GM12865 (cell line): ENCODE measurements around the gene PLA2G4D.
"Not testable (repeated sequence)": the region's sequence is repeated elsewhere in the genome, so short reads cannot be mapped to it uniquely, and the experiment has no call there.

Source experiments
- DNase-seq: peaks from one replicate; pipeline ENCODE4 v3.0.0; 2010; ENCODE audit warnings: low read depth
- H3K4me3 ChIP-seq: 2 replicates; pipeline ENCODE4 v1.5.1; 2011; ENCODE audit warnings: mild to moderate bottlenecking, low read depth, low read length, control low read depth
- TF ChIP-seq, protein P1 (sequence below): IDR thresholded peaks from 2 replicates; pipeline ENCODE4 v1.5.1; 2011; ENCODE audit warnings: low read length, control low read depth, low read depth, inconsistent platforms; ENCODE audit not compliant: insufficient read depth; ENCODE audit errors: missing control alignments

Gene PLA2G4D

GRCh38 chr15:42102646-42103235, 8.4 kb upstream of the PLA2G4D start:
- no peak overlapping the region for H3K4me3 ChIP-seq
- TF ChIP-seq, protein P1, sequence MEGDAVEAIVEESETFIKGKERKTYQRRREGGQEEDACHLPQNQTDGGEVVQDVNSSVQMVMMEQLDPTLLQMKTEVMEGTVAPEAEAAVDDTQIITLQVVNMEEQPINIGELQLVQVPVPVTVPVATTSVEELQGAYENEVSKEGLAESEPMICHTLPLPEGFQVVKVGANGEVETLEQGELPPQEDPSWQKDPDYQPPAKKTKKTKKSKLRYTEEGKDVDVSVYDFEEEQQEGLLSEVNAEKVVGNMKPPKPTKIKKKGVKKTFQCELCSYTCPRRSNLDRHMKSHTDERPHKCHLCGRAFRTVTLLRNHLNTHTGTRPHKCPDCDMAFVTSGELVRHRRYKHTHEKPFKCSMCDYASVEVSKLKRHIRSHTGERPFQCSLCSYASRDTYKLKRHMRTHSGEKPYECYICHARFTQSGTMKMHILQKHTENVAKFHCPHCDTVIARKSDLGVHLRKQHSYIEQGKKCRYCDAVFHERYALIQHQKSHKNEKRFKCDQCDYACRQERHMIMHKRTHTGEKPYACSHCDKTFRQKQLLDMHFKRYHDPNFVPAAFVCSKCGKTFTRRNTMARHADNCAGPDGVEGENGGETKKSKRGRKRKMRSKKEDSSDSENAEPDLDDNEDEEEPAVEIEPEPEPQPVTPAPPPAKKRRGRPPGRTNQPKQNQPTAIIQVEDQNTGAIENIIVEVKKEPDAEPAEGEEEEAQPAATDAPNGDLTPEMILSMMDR = no peak
- no peak for DNase-seq

GRCh38 chr15:42101861-42102260, 7.5 kb upstream of the PLA2G4D start:
- no peak overlapping the region for H3K4me3 ChIP-seq
- TF ChIP-seq, protein P1 = no peak
- DNase-seq = no peak

- no peak for DNase-seq
- TF ChIP-seq, protein P1 = no peak
- no peak overlapping the region for H3K4me3 ChIP-seq
These were observed 5.8 kb upstream of the PLA2G4D start for GRCh38 chr15:42100021-42100800.

- TF ChIP-seq, protein P1 = no peak
- H3K4me3 ChIP-seq = no peak overlapping the region
- no peak for DNase-seq
These were observed 2.7 kb upstream of the PLA2G4D start for GRCh38 chr15:42097018-42097417.

DNA sequence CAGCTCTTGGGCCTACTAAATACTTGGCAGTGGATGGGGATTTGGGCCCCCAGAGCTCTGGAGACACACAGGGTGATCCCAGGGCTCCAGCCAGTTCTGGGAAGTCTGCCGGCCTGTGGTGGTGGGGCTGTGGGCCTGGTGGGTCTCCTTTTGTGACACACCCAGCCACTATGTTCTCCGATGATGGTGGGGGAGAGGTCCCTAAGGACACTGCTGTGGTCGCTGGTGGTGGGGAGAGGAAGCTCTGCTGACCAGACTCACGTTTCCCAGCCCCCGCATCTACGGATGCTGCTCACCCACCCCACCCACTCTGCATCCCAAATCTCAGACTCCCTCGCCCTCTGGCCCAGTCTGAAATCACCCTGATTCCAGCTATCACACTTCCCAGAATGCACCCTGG, 396 bp downstream of the PLA2G4D start:
- no peak for DNase-seq
- H3K4me3 ChIP-seq = no peak overlapping the region
- TF ChIP-seq, protein P1 = no peak

DNA sequence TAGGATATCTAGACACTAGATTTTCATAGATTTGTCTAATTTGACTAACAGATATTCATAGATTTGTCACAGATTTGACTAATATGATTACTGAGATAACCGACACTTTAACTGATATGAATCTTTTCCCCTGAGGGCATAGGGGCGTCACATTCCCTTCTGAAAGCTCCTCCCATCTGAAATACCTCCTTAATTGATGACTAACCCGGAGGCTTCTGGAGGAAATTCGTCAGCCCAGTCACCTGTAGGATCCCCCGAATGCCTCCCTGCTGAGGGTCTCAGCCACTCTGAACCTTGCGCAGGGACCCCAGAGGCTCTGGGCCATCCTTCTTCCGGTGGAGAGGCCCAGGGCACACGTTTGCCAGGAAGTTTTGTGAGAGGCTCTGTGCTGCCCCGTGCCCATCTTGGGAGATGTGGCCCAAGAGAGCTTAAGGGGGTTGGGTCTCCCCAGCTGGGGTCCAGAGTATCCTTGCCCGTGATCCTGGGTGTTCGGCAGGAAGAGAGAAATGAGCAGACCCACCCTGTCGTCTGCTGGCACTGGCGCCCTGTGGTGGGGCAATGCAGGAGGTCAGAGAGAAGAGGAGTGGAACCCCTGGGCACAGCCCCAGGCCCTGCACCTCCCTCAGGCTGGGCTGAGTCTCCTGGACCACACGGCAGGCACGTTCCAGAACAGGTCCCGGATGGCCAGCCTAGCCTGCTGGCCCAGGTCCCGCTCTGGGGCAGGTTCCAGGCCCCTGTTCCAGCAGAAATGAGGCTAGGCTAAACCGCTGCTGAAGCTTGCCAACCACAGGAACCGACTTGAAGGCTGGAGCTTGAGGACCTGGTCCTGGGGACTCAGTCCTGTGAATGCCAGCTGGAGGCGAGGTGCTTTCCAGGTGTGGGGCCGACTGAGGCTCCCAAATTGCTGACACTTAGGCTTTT, 1.7 kb downstream of the PLA2G4D start:
- no peak overlapping the region for H3K4me3 ChIP-seq
- DNase-seq = peak; percentile 22
- TF ChIP-seq, protein P1 = no peak

DNA sequence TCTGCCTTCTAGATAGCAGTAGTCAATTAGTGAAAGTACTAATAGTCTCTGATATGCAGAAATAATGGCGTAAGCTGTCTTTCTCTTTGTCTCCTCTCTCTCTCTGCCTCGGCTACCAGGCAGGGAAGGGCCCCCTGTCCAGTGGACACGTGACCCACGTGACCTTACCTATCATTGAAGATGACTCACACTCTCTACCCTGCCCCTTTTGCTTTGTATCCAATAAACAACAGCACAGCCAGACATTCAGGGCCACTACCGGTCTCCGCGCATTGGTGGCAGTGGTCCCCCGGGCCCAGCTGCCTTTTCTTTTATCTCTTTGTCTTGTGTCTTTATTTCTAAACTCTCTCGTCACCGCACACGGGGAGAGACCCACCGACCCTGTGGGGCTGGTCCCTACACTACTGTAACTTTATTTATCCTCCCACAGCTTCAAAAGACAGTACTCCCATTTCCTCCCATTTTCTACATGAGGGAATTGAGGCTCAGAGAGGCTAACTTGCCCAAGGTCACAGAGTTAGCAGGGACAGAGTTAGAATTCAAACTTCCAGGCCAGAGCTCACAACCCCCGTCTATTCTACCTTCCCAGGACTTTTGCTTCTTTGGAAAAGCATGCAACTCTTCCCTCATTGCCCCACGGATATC, 2.5 kb downstream of the PLA2G4D start:
- not testable (repeated sequence) for H3K4me3 ChIP-seq, DNase-seq
